Activated CD4-positive, alpha-beta T cell treated with anti-CD3 and anti-CD28 coated beads, Interleukin-2, amount 10 ng/mL, durations not matched to agents 24 days and 14 days (primary cell): Measurements from ENCODE around the gene NMUR2. TPM values are rescaled to one million over a fixed set of nuclear protein-coding genes. Genes with fewer than 3 reads are reported as not detected.

Source experiments
- DNase-seq: peaks from one replicate; pipeline ENCODE4 v3.0.0; 2022
- H3K27ac Mint-ChIP-seq: one replicate; pipeline ENCODE4 v1.8.0; 2022; ENCODE audit warnings: mild to moderate bottlenecking, mixed read lengths
- H3K27me3 Mint-ChIP-seq: one replicate; pipeline ENCODE4 v1.8.0; 2022; ENCODE audit warnings: mixed read lengths
- H3K36me3 Mint-ChIP-seq: one replicate; pipeline ENCODE4 v1.8.0; 2022; ENCODE audit warnings: low read depth, mild to moderate bottlenecking, mixed read lengths
- H3K4me1 Mint-ChIP-seq: one replicate; pipeline ENCODE4 v1.8.0; 2021; ENCODE audit warnings: mixed read lengths
- H3K4me3 Mint-ChIP-seq: one replicate; pipeline ENCODE4 v1.8.0; 2022; ENCODE audit warnings: mild to moderate bottlenecking, moderate library complexity, mixed read lengths
- H3K9me3 Mint-ChIP-seq: one replicate; pipeline ENCODE4 v1.8.0; 2021; ENCODE audit warnings: mixed read lengths
- intact Hi-C: fragments of 100-400 bp; cut with micrococcal nuclease; formaldehyde crosslinking; loops from one replicate; pipeline ENCODE4 v1.15.1; 2023
- total RNA-seq: library from RNA; stranded (reverse); gene quantifications from 2 replicates; pipeline ENCODE4 v1.2.3, GENCODE V29; 2022

NMUR2 gene
- total RNA-seq, 1 donor from 2014 or later: not detected

GRCh38 chr5:152389208-152389849 lies 15.8 kb downstream of the NMUR2 start:
- H3K27ac Mint-ChIP-seq: no peak overlapping the region
- intact Hi-C loops: no loop called here
- no peaks in the 10 kb centered on the region for H3K36me3 Mint-ChIP-seq

DNA sequence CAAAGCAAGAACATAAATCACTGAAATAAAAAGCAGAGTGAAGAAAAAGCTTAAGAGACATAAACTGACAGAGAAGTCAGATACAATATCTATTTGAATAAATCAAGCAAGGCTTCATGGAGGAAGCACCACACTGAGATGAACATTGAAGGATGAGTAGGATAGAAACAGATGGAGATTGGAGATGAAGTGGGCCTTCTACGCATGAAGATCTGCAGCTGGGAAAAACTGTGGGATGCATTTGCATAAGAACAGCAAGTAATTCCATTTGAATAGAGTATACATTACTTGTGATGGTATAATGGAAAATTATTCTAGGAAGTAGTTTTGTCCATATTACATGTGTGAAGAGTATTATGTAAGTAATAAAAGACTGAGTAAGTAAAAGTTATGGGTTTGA lies 16.5 kb downstream of the NMUR2 start:
- no peaks in the 10 kb centered on the region for H3K27me3 Mint-ChIP-seq
- no peak for DNase-seq
- no peaks in the 10 kb centered on the region for H3K9me3 Mint-ChIP-seq
- H3K27ac Mint-ChIP-seq: no peak overlapping the region
- H3K36me3 Mint-ChIP-seq: no peaks in the 10 kb centered on the region
- intact Hi-C loops: no loop called here
- no peak overlapping the region for H3K4me3 Mint-ChIP-seq
- H3K4me1 Mint-ChIP-seq: no peaks in the 10 kb centered on the region

More at GRCh38 chr5:152389208-152389849, 15.8 kb downstream of the NMUR2 start:
- no peaks in the 10 kb centered on the region for H3K9me3 Mint-ChIP-seq
- no peaks in the 10 kb centered on the region for H3K4me1 Mint-ChIP-seq
- no peak overlapping the region for H3K4me3 Mint-ChIP-seq
- DNase-seq: no peak
- no peaks in the 10 kb centered on the region for H3K27me3 Mint-ChIP-seq

DNA sequence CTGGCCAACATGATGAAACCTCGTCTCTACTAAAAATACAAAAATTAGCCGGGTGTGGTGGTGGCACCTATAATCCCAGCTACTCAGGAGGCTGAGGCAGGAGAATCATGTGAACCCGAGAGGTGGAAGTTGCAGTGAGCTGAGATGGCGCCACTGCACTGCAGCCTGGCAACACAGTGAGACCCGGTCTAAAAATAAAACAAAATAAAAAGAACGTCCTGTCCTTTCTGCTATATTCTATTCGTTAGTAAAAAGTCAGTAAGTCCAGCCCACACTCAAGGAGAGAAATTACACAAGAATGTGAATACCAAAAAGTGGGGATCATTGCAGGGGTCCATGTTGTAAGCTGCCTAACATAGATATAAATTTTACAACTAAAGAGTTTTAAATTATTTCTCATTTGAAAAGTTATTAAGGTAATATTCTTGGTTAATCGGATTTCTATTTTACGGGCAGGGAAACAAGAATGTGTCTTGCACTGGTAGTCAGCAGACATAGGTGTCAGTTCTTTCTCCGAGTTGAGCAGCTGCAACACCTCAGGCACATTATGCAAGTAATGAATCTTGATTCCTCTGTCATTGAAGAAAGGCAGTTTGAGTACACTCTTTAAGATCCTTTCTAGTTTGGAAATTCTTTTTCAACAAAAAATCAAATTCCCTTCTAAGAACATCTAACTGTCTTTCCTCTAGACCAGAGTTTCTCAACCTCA lies 24.5 kb downstream of the NMUR2 start:
- Mint-ChIP-seq H3K4me3 (no peak overlapping the region), H3K36me3 (no peaks in the 10 kb centered on the region), H3K27me3 (no peaks in the 10 kb centered on the region), H3K4me1 (no peaks in the 10 kb centered on the region), H3K9me3 (no peaks in the 10 kb centered on the region), H3K27ac (no peak overlapping the region)
- intact Hi-C loops: no loop called here
- no peak for DNase-seq

GRCh38 chr5:152379331-152379730 lies 25.7 kb downstream of the NMUR2 start:
- no peak for DNase-seq
- Mint-ChIP-seq H3K4me1 (no peaks in the 10 kb centered on the region), H3K27ac (no peak overlapping the region), H3K4me3 (no peak overlapping the region), H3K9me3 (no peaks in the 10 kb centered on the region), H3K36me3 (no peaks in the 10 kb centered on the region), H3K27me3 (no peaks in the 10 kb centered on the region)
- intact Hi-C loops: no loop called here

GRCh38 chr5:152378730-152379129 lies 26.3 kb downstream of the NMUR2 start:
- Mint-ChIP-seq H3K36me3 (no peaks in the 10 kb centered on the region), H3K4me1 (no peaks in the 10 kb centered on the region), H3K27ac (no peak overlapping the region), H3K9me3 (no peaks in the 10 kb centered on the region), H3K4me3 (no peak overlapping the region), H3K27me3 (no peaks in the 10 kb centered on the region)
- DNase-seq: no peak
- intact Hi-C loops: no loop called here

- Mint-ChIP-seq H3K27me3 (no peaks in the 10 kb centered on the region), H3K9me3 (no peaks in the 10 kb centered on the region), H3K4me1 (no peaks in the 10 kb centered on the region), H3K4me3 (no peak overlapping the region), H3K27ac (no peak overlapping the region), H3K36me3 (no peaks in the 10 kb centered on the region)
- intact Hi-C loops: no loop called here
- no peak for DNase-seq
Measured at GRCh38 chr5:152376886-152377285, 28.2 kb downstream of the NMUR2 start.

GRCh38 chr5:152374711-152375275 lies 30.3 kb downstream of the NMUR2 start:
- DNase-seq: no peak
- H3K27me3 Mint-ChIP-seq: no peaks in the 10 kb centered on the region
- no peaks in the 10 kb centered on the region for H3K9me3 Mint-ChIP-seq
- H3K4me1 Mint-ChIP-seq: no peaks in the 10 kb centered on the region
- no peaks in the 10 kb centered on the region for H3K36me3 Mint-ChIP-seq
- no peak overlapping the region for H3K4me3 Mint-ChIP-seq
- intact Hi-C loops: no loop called here
- H3K27ac Mint-ChIP-seq: no peak overlapping the region

- H3K4me1 Mint-ChIP-seq: no peaks in the 10 kb centered on the region
- H3K36me3 Mint-ChIP-seq: no peaks in the 10 kb centered on the region
- no peak overlapping the region for H3K27ac Mint-ChIP-seq
- H3K27me3 Mint-ChIP-seq: no peaks in the 10 kb centered on the region
- intact Hi-C loops: no loop called here
- H3K4me3 Mint-ChIP-seq: no peak overlapping the region
- no peak for DNase-seq
- no peaks in the 10 kb centered on the region for H3K9me3 Mint-ChIP-seq
Measured at GRCh38 chr5:152372875-152373274, 32.2 kb downstream of the NMUR2 start.

GRCh38 chr5:152369298-152369697 lies 35.8 kb downstream of the NMUR2 start:
- no peaks in the 10 kb centered on the region for H3K27me3 Mint-ChIP-seq
- no peak for DNase-seq
- no peaks in the 10 kb centered on the region for H3K9me3 Mint-ChIP-seq
- H3K27ac Mint-ChIP-seq: no peak overlapping the region
- intact Hi-C loops: no loop called here
- no peaks in the 10 kb centered on the region for H3K36me3 Mint-ChIP-seq
- H3K4me3 Mint-ChIP-seq: no peak overlapping the region
- H3K4me1 Mint-ChIP-seq: no peaks in the 10 kb centered on the region

DNA sequence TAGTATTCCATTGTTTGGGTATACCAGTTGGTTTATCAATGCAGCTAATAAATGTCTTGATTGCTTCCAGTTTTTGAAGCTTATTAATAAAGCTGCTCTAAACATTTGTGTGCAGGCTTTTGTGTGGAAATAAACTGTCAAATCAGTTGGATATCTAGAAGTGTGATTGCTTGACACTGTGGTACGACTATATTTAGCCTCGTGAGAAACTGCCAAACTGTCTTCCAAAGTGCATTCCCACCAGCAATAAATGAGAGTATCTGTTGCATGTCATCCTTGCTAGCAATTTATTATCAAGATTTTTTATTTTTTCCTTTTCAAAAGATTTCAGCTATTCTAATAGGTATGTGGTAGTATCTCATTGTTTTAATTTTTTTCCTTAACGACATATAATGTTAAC lies 37.5 kb downstream of the NMUR2 start:
- no peak overlapping the region for H3K4me3 Mint-ChIP-seq
- intact Hi-C loops: no loop called here

GRCh38 chr5:152366716-152367115 lies 38.4 kb downstream of the NMUR2 start:
- Mint-ChIP-seq H3K27ac (no peak overlapping the region), H3K4me3 (no peak overlapping the region), H3K9me3 (no peaks in the 10 kb centered on the region), H3K27me3 (no peaks in the 10 kb centered on the region), H3K36me3 (no peaks in the 10 kb centered on the region), H3K4me1 (no peaks in the 10 kb centered on the region)
- DNase-seq: no peak
- intact Hi-C loops: no loop called here

More for the DNA sequence above, 37.5 kb downstream of the NMUR2 start:
- Mint-ChIP-seq H3K4me1 (no peaks in the 10 kb centered on the region), H3K9me3 (no peaks in the 10 kb centered on the region), H3K27ac (no peak overlapping the region), H3K27me3 (no peaks in the 10 kb centered on the region), H3K36me3 (no peaks in the 10 kb centered on the region)
- DNase-seq: no peak

DNA sequence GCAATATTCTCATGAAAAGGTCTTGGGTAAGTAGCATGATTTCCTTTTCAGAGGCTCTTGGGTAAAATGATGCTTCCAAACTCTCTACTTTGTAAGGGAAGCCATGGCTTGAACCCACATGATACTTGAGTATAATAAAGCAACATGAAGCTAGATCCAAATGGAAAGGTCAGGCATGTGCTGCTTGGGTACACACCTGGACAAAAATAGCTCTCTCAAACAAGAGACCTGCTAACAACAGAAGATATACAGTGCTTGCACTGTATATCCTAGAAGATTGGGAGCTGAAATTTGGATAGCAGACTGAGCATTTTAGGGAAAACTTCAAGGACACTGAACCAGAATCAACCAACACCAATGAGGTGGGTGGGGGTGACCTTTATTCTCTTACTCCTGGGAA lies 40.2 kb downstream of the NMUR2 start:
- H3K9me3 Mint-ChIP-seq: no peaks in the 10 kb centered on the region
- H3K27ac Mint-ChIP-seq: no peak overlapping the region
- intact Hi-C loops: no loop called here
- H3K4me3 Mint-ChIP-seq: no peak overlapping the region
- DNase-seq: no peak
- H3K27me3 Mint-ChIP-seq: no peaks in the 10 kb centered on the region
- H3K36me3 Mint-ChIP-seq: no peaks in the 10 kb centered on the region
- no peaks in the 10 kb centered on the region for H3K4me1 Mint-ChIP-seq

DNA sequence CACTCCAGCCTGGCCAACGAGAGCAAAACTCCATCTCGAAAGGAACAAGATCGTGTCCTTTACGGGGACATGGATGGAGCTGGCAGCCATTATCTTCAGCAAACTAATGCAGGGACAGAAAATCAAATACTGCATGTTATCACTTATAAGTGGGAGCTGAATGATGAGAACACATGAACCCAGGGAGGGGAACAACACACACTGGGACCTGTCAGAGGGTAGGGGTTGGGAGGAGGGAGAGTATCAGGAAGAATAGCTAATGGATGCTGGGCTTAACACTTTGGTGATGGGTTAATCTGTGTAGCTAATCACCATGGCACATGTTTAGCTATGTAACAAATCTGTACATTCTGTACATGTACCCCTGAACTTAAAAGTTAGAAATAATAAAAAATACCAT lies 40.9 kb downstream of the NMUR2 start:
- Mint-ChIP-seq H3K4me1 (no peaks in the 10 kb centered on the region), H3K36me3 (no peaks in the 10 kb centered on the region), H3K4me3 (no peak overlapping the region), H3K27me3 (no peaks in the 10 kb centered on the region), H3K9me3 (no peaks in the 10 kb centered on the region), H3K27ac (no peak overlapping the region)
- intact Hi-C loops: no loop called here
- DNase-seq: no peak

- Mint-ChIP-seq H3K36me3 (no peaks in the 10 kb centered on the region), H3K9me3 (no peaks in the 10 kb centered on the region), H3K27ac (no peak overlapping the region), H3K4me1 (no peaks in the 10 kb centered on the region), H3K27me3 (no peaks in the 10 kb centered on the region), H3K4me3 (no peak overlapping the region)
- intact Hi-C loops: no loop called here
- DNase-seq: no peak
Measured at GRCh38 chr5:152358861-152359568, 46.1 kb downstream of the NMUR2 start.
